Measurements from ENCODE around the gene GREM1.

DNA sequence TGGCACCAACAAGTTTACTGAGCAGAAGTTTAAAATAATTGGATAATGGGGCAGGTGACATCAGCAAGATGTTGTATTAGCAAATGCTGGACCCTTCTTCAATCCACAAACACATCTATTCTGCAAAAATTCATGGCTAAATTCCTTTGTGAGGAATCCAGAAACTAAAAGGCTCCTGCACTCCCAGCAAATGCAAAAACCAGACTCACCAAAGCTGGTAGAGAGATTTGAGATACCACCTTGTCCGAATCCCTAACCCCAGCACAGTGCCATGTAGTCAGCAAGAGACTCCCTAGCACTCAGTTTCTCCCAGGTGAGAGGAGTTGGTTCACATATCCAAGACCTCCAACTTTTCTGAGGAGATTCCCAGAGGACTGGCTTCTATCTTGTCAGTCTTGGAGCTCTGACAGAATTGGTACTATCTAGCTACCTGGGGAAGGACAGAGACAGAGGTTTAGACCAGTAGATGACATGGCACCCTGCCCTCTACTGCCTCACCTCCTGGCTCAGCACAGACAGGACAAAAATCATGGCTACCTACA is 21.8 kb downstream of the GREM1 start:
- TF ChIP-seq, protein P1, sequence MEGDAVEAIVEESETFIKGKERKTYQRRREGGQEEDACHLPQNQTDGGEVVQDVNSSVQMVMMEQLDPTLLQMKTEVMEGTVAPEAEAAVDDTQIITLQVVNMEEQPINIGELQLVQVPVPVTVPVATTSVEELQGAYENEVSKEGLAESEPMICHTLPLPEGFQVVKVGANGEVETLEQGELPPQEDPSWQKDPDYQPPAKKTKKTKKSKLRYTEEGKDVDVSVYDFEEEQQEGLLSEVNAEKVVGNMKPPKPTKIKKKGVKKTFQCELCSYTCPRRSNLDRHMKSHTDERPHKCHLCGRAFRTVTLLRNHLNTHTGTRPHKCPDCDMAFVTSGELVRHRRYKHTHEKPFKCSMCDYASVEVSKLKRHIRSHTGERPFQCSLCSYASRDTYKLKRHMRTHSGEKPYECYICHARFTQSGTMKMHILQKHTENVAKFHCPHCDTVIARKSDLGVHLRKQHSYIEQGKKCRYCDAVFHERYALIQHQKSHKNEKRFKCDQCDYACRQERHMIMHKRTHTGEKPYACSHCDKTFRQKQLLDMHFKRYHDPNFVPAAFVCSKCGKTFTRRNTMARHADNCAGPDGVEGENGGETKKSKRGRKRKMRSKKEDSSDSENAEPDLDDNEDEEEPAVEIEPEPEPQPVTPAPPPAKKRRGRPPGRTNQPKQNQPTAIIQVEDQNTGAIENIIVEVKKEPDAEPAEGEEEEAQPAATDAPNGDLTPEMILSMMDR (IDR thresholded peaks at IDR 0.05; ENCODE audit: low read length), result no peak
- TF ChIP-seq EZH2 (IDR thresholded peaks at IDR 0.05; ENCODE audit: borderline replicate concordance, low read length), result no peak
